ENCODE results near the gene SNAP47.

The SNAP47 gene

GRCh38 chr1:227799756-227800155 lies 64.5 kb downstream of the SNAP47 start:
- no peaks in the 10 kb centered on the region for H3K27me3 ChIP-seq (ENCODE audit: low read length)
- no peak overlapping the region for H3K9ac ChIP-seq (ENCODE audit: low read length)
- H2AFZ ChIP-seq (ENCODE audit: low read depth, low read length, severe bottlenecking): no peak overlapping the region
- H3F3A ChIP-seq (ENCODE audit: insufficient read depth): no peaks in the 10 kb centered on the region
- TF ChIP-seq EZH2phosphoT487 (conservative IDR thresholded peaks at IDR 0.05; ENCODE audit: low read length): no peak
- TF ChIP-seq, protein P1, sequence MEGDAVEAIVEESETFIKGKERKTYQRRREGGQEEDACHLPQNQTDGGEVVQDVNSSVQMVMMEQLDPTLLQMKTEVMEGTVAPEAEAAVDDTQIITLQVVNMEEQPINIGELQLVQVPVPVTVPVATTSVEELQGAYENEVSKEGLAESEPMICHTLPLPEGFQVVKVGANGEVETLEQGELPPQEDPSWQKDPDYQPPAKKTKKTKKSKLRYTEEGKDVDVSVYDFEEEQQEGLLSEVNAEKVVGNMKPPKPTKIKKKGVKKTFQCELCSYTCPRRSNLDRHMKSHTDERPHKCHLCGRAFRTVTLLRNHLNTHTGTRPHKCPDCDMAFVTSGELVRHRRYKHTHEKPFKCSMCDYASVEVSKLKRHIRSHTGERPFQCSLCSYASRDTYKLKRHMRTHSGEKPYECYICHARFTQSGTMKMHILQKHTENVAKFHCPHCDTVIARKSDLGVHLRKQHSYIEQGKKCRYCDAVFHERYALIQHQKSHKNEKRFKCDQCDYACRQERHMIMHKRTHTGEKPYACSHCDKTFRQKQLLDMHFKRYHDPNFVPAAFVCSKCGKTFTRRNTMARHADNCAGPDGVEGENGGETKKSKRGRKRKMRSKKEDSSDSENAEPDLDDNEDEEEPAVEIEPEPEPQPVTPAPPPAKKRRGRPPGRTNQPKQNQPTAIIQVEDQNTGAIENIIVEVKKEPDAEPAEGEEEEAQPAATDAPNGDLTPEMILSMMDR (IDR thresholded peaks at IDR 0.05; ENCODE audit: insufficient read depth, low read length, poor library complexity, severe bottlenecking): no peak
- H4K20me1 ChIP-seq (ENCODE audit: low read depth, low read length): no peaks in the 10 kb centered on the region
- no peaks in the 10 kb centered on the region for H3K9me3 ChIP-seq (ENCODE audit: insufficient read depth, low read length)
- H3K9me2 ChIP-seq (replicated peaks; ENCODE audit: insufficient read depth, low read length): no peaks in the 10 kb centered on the region
- H3K27ac ChIP-seq (ENCODE audit: low read depth, low read length): no peak overlapping the region
- H3K79me2 ChIP-seq (ENCODE audit: insufficient read depth, low read length): no peaks in the 10 kb centered on the region
- H3K4me3 ChIP-seq (ENCODE audit: insufficient read depth, low read length, poor library complexity, severe bottlenecking): no peak overlapping the region
- H3K4me2 ChIP-seq (ENCODE audit: low read depth, low read length, poor library complexity, severe bottlenecking): no peak overlapping the region
- no peaks in the 10 kb centered on the region for H3K36me3 ChIP-seq (ENCODE audit: low read length)

GRCh38 chr1:227803933-227804332 lies 68.7 kb downstream of the SNAP47 start:
- no peak overlapping the region for H3K4me2 ChIP-seq (ENCODE audit: low read depth, low read length, poor library complexity, severe bottlenecking)
- H3K27me3 ChIP-seq (ENCODE audit: low read length): no peaks in the 10 kb centered on the region
- no peaks in the 10 kb centered on the region for H3K9me2 ChIP-seq (replicated peaks; ENCODE audit: insufficient read depth, low read length)
- H2AFZ ChIP-seq (ENCODE audit: low read depth, low read length, severe bottlenecking): no peak overlapping the region
- TF ChIP-seq EZH2phosphoT487 (conservative IDR thresholded peaks at IDR 0.05; ENCODE audit: low read length): no peak
- TF ChIP-seq, protein P1 (IDR thresholded peaks at IDR 0.05; ENCODE audit: insufficient read depth, low read length, poor library complexity, severe bottlenecking): no peak
- H3K79me2 ChIP-seq (ENCODE audit: insufficient read depth, low read length): no peaks in the 10 kb centered on the region
- no peaks in the 10 kb centered on the region for H4K20me1 ChIP-seq (ENCODE audit: low read depth, low read length)
- no peak overlapping the region for H3K27ac ChIP-seq (ENCODE audit: low read depth, low read length)
- no peak overlapping the region for H3K4me3 ChIP-seq (ENCODE audit: insufficient read depth, low read length, poor library complexity, severe bottlenecking)
- H3K9ac ChIP-seq (ENCODE audit: low read length): no peak overlapping the region
- no peaks in the 10 kb centered on the region for H3K36me3 ChIP-seq (ENCODE audit: low read length)
- H3F3A ChIP-seq (ENCODE audit: insufficient read depth): no peaks in the 10 kb centered on the region
- H3K9me3 ChIP-seq (ENCODE audit: insufficient read depth, low read length): no peaks in the 10 kb centered on the region

GRCh38 chr1:227805606-227806197 lies 70.5 kb downstream of the SNAP47 start:
- no peaks in the 10 kb centered on the region for H3K79me2 ChIP-seq (ENCODE audit: insufficient read depth, low read length)
- no peaks in the 10 kb centered on the region for H3K27me3 ChIP-seq (ENCODE audit: low read length)
- no peaks in the 10 kb centered on the region for H3K36me3 ChIP-seq (ENCODE audit: low read length)
- no peak overlapping the region for H3K9ac ChIP-seq (ENCODE audit: low read length)
- TF ChIP-seq, protein P1 (IDR thresholded peaks at IDR 0.05; ENCODE audit: insufficient read depth, low read length, poor library complexity, severe bottlenecking): no peak
- no peak for TF ChIP-seq EZH2phosphoT487 (conservative IDR thresholded peaks at IDR 0.05; ENCODE audit: low read length)
- no peak overlapping the region for H3K4me2 ChIP-seq (ENCODE audit: low read depth, low read length, poor library complexity, severe bottlenecking)
- no peak overlapping the region for H2AFZ ChIP-seq (ENCODE audit: low read depth, low read length, severe bottlenecking)
- H3K27ac ChIP-seq (ENCODE audit: low read depth, low read length): no peak overlapping the region
- no peak overlapping the region for H3K4me3 ChIP-seq (ENCODE audit: insufficient read depth, low read length, poor library complexity, severe bottlenecking)
- no peaks in the 10 kb centered on the region for H4K20me1 ChIP-seq (ENCODE audit: low read depth, low read length)
- H3K9me2 ChIP-seq (replicated peaks; ENCODE audit: insufficient read depth, low read length): no peaks in the 10 kb centered on the region
- H3K9me3 ChIP-seq (ENCODE audit: insufficient read depth, low read length): no peaks in the 10 kb centered on the region
- no peaks in the 10 kb centered on the region for H3F3A ChIP-seq (ENCODE audit: insufficient read depth)
